Mesothelial cell of epicardium (in vitro differentiated cells): Measurements from ENCODE around the gene RNF31. TPM values are rescaled to one million over a fixed set of nuclear protein-coding genes. Genes with fewer than 3 reads are reported as not detected.
A peak's percentile ranks its signal among the peaks of the same experiment; 100 is the strongest.

Experiments
- DNase-seq, 2 experiments: peaks; one replicate each; pipeline ENCODE4 v3.0.0; 2021; ENCODE audit warnings: low spot score in 2 of 2; ENCODE audit not compliant: unreplicated experiment in 2 of 2
- H3K27ac Mint-ChIP-seq: 2 replicates; pipeline ENCODE4 v1.8.0; 2021; ENCODE audit warnings: mixed read lengths
- H3K27me3 Mint-ChIP-seq: 2 replicates; pipeline ENCODE4 v1.8.0; 2021; ENCODE audit warnings: low read depth, mixed read lengths
- H3K36me3 Mint-ChIP-seq: 2 replicates; pipeline ENCODE4 v1.8.0; 2021; ENCODE audit warnings: mixed read lengths
- H3K4me1 Mint-ChIP-seq: 2 replicates; pipeline ENCODE4 v1.8.0; 2021; ENCODE audit warnings: mixed read lengths
- H3K4me3 Mint-ChIP-seq: 2 replicates; pipeline ENCODE4 v1.8.0; 2021; ENCODE audit warnings: mild to moderate bottlenecking, moderate library complexity, mixed read lengths
- H3K9me3 Mint-ChIP-seq: 2 replicates; pipeline ENCODE4 v1.8.0; 2021; ENCODE audit warnings: mixed read lengths
- CTCF ChIP-seq: fragments of 200-600 bp; sonication (generic); IDR thresholded peaks from one replicate; pipeline ENCODE4 v1.5.0; 2021; ENCODE audit warnings: antibody characterized with exemption; ENCODE audit not compliant: unreplicated experiment
- total RNA-seq: library from RNA; stranded (reverse); gene quantifications from 3 replicates; pipeline ENCODE4 v1.2.1, GENCODE V29; 2021

Gene RNF31
- total RNA-seq, 1 donor from 2014 or later, result 90.5 TPM

GRCh38 chr14:24132976-24133375 is 14.3 kb upstream of the RNF31 start:
- Mint-ChIP-seq H3K4me3 (no peak overlapping the region), H3K27ac (no peak overlapping the region), H3K4me1 (peaks cover 18% of the 10 kb centered on the region), H3K36me3 (peaks cover 2% of the 10 kb centered on the region), H3K27me3 (no peaks in the 10 kb centered on the region), H3K9me3 (no peaks in the 10 kb centered on the region)
- no peak for TF ChIP-seq CTCF
- no peak for DNase-seq

- peaks cover 21% of the 10 kb centered on the region for H3K4me1 Mint-ChIP-seq
- DNase-seq, result no peak
- no peaks in the 10 kb centered on the region for H3K9me3 Mint-ChIP-seq
- H3K27ac Mint-ChIP-seq, result no peak overlapping the region
- TF ChIP-seq CTCF, result no peak
- H3K4me3 Mint-ChIP-seq, result no peak overlapping the region
- H3K36me3 Mint-ChIP-seq, result peaks cover 5% of the 10 kb centered on the region
- no peaks in the 10 kb centered on the region for H3K27me3 Mint-ChIP-seq
Observed at GRCh38 chr14:24133735-24134134, 13.6 kb upstream of the RNF31 start.

- peaks cover 32% of the 10 kb centered on the region for H3K4me1 Mint-ChIP-seq
- H3K27ac Mint-ChIP-seq, result peak overlapping the region; percentile 92
Observed at GRCh38 chr14:24135584-24135833, 11.8 kb upstream of the RNF31 start.

GRCh38 chr14:24135834-24136683 is 11.2 kb upstream of the RNF31 start, which contains the start of gene PSME1:
Gene PSME1, plus strand, starts transcription at chr14:24136194. Its CDS starts 69 bp downstream, at chr14:24136263.
- H3K27me3 Mint-ChIP-seq, result no peaks in the 10 kb centered on the region
- peak; percentile 88 to 96 for DNase-seq
- H3K36me3 Mint-ChIP-seq, result peaks cover 7% of the 10 kb centered on the region
- H3K4me1 Mint-ChIP-seq, result peaks cover 32% of the 10 kb centered on the region
- no peak for TF ChIP-seq CTCF
- no peaks in the 10 kb centered on the region for H3K9me3 Mint-ChIP-seq
- peak within 1 kb of the TSS; percentile 92 for H3K27ac Mint-ChIP-seq
- peak within 1 kb of the TSS; percentile 83 for H3K4me3 Mint-ChIP-seq

More at GRCh38 chr14:24135584-24135833, 11.8 kb upstream of the RNF31 start:
- TF ChIP-seq CTCF, result no peak
- H3K36me3 Mint-ChIP-seq, result peaks cover 7% of the 10 kb centered on the region
- peak overlapping the region; percentile 83 for H3K4me3 Mint-ChIP-seq
- no peaks in the 10 kb centered on the region for H3K9me3 Mint-ChIP-seq
- H3K27me3 Mint-ChIP-seq, result no peaks in the 10 kb centered on the region
- DNase-seq, result no peak

- no peak for DNase-seq
- no peak for TF ChIP-seq CTCF
- peaks cover 35% of the 10 kb centered on the region for H3K4me1 Mint-ChIP-seq
- no peaks in the 10 kb centered on the region for H3K9me3 Mint-ChIP-seq
- peak overlapping the region; percentile 88 for H3K27ac Mint-ChIP-seq
- H3K36me3 Mint-ChIP-seq, result peaks cover 7% of the 10 kb centered on the region
- H3K27me3 Mint-ChIP-seq, result no peaks in the 10 kb centered on the region
- peak overlapping the region; percentile 76 for H3K4me3 Mint-ChIP-seq
Observed at GRCh38 chr14:24136684-24137528, 10.4 kb upstream of the RNF31 start.
